H1 (cell line): Measurements from ENCODE around the gene PDYN.

Experiments used
- BRCA1 ChIP-seq: IDR thresholded peaks from 2 replicates; pipeline ENCODE4 v1.6.1; 2012; ENCODE audit warnings: low read depth, low read length, improper control_type of control experiment
- CREB1 ChIP-seq: IDR thresholded peaks from 2 replicates; pipeline ENCODE4 v1.6.1; 2012; ENCODE audit warnings: inconsistent platforms
- EGR1 ChIP-seq: IDR thresholded peaks from 2 replicates; pipeline ENCODE4 v1.6.1; 2011; ENCODE audit warnings: low read depth, low read length, borderline replicate concordance
- EP300 ChIP-seq, 2 experiments: IDR thresholded peaks; 1 replicate in 1 of 2; 2 replicates in 1 of 2; pipeline ENCODE4 v1.6.1; 2011 to 2012; ENCODE audit warnings: low read depth in 2 of 2, low read length in 2 of 2, mild to moderate bottlenecking in 2 of 2, borderline replicate concordance in 1 of 2, inconsistent platforms in 1 of 2, moderate library complexity in 1 of 2
- POLR2A ChIP-seq, 2 experiments: IDR thresholded peaks; 1 replicate in 1 of 2; 2 replicates in 1 of 2; pipeline ENCODE4 v1.6.1; 2011; ENCODE audit warnings: low read depth in 2 of 2, low read length in 2 of 2, mild to moderate bottlenecking in 2 of 2; ENCODE audit errors: control extremely low read depth in 1 of 2
- RBBP5 ChIP-seq: IDR thresholded peaks from 2 replicates; pipeline ENCODE4 v1.7.1; 2012; ENCODE audit warnings: low read depth, mild to moderate bottlenecking, inconsistent platforms, low read length, moderate library complexity, borderline replicate concordance
- SP1 ChIP-seq: IDR thresholded peaks from 2 replicates; pipeline ENCODE4 v1.6.1; 2011; ENCODE audit warnings: low read depth, low read length
- TBP ChIP-seq: IDR thresholded peaks from 2 replicates; pipeline ENCODE4 v1.6.1; 2011; ENCODE audit warnings: low read depth, low read length, improper control_type of control experiment
- ZNF274 ChIP-seq: IDR thresholded peaks from 2 replicates; pipeline ENCODE4 v1.7.0; 2012; ENCODE audit warnings: low read length, borderline replicate concordance; ENCODE audit errors: extremely low read depth
- TF ChIP-seq, protein P1 (sequence below), 3 experiments: IDR thresholded peaks; 1 replicate in 2 of 3; 2 replicates in 1 of 3; pipeline versions ENCODE4 v1.5.1 to v1.6.1; 2011; ENCODE audit warnings: low read length in 3 of 3, mild to moderate bottlenecking in 3 of 3, inconsistent platforms in 2 of 3, low read depth in 1 of 3, moderate library complexity in 1 of 3; ENCODE audit not compliant: insufficient read depth in 1 of 3; ENCODE audit errors: control extremely low read depth in 1 of 3
- TF ChIP-seq, protein P2 (sequence below): IDR thresholded peaks from 2 replicates; pipeline ENCODE4 v1.6.1; 2011; ENCODE audit warnings: low read depth, mild to moderate bottlenecking, low read length; ENCODE audit not compliant: insufficient read depth
- TF ChIP-seq, protein P3 (sequence below): IDR thresholded peaks from 2 replicates; pipeline ENCODE4 v1.6.1; 2011; ENCODE audit warnings: low read length, improper control_type of control experiment

- TF ChIP-seq, protein P1, sequence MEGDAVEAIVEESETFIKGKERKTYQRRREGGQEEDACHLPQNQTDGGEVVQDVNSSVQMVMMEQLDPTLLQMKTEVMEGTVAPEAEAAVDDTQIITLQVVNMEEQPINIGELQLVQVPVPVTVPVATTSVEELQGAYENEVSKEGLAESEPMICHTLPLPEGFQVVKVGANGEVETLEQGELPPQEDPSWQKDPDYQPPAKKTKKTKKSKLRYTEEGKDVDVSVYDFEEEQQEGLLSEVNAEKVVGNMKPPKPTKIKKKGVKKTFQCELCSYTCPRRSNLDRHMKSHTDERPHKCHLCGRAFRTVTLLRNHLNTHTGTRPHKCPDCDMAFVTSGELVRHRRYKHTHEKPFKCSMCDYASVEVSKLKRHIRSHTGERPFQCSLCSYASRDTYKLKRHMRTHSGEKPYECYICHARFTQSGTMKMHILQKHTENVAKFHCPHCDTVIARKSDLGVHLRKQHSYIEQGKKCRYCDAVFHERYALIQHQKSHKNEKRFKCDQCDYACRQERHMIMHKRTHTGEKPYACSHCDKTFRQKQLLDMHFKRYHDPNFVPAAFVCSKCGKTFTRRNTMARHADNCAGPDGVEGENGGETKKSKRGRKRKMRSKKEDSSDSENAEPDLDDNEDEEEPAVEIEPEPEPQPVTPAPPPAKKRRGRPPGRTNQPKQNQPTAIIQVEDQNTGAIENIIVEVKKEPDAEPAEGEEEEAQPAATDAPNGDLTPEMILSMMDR (IDR thresholded peaks at IDR 0.05; ENCODE audit: control extremely low read depth in 1 of 3, insufficient read depth in 1 of 3, low read depth in 1 of 3, low read length in 3 of 3): no peak
- TF ChIP-seq POLR2A (IDR thresholded peaks at IDR 0.05; ENCODE audit: control extremely low read depth in 1 of 2, low read depth in 2 of 2, low read length in 2 of 2) (no peak), EP300 (IDR thresholded peaks at IDR 0.05; ENCODE audit: borderline replicate concordance in 1 of 2, low read depth in 2 of 2, low read length in 2 of 2) (no peak), TBP (no peak), SP1 (no peak), ZNF274 (no peak), RBBP5 (no peak), EGR1 (no peak), BRCA1 (no peak), CREB1 (no peak)
- TF ChIP-seq, protein P2, sequence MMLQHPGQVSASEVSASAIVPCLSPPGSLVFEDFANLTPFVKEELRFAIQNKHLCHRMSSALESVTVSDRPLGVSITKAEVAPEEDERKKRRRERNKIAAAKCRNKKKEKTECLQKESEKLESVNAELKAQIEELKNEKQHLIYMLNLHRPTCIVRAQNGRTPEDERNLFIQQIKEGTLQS: no peak
- TF ChIP-seq, protein P3, sequence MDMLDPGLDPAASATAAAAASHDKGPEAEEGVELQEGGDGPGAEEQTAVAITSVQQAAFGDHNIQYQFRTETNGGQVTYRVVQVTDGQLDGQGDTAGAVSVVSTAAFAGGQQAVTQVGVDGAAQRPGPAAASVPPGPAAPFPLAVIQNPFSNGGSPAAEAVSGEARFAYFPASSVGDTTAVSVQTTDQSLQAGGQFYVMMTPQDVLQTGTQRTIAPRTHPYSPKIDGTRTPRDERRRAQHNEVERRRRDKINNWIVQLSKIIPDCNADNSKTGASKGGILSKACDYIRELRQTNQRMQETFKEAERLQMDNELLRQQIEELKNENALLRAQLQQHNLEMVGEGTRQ: no peak
Measured at GRCh38 chr20:1951436-1952115, 42.3 kb downstream of the PDYN start.
